GM21360 (cell line): ENCODE measurements around the gene ELMO1.

Source experiments
- ATAC-seq: cut with Tn5 transposase; IDR thresholded peaks from one replicate; pipeline ENCODE4 v1.9.1; 2021; ENCODE audit warnings: mild to moderate bottlenecking, moderate library complexity; ENCODE audit not compliant: unreplicated experiment

ELMO1 gene

GRCh38 chr7:36964297-36964696, 484.4 kb downstream of the ELMO1 start:
- ATAC-seq, result no peak

GRCh38 chr7:36962367-36962766, 486.3 kb downstream of the ELMO1 start:
- ATAC-seq, result no peak

- ATAC-seq, result no peak
These were observed 487.0 kb downstream of the ELMO1 start for GRCh38 chr7:36961693-36962092.

GRCh38 chr7:36961097-36961496, 487.6 kb downstream of the ELMO1 start:
- no peak for ATAC-seq

GRCh38 chr7:36960105-36960504, 488.6 kb downstream of the ELMO1 start:
- no peak for ATAC-seq

GRCh38 chr7:36958111-36958733, 490.4 kb downstream of the ELMO1 start:
- ATAC-seq, result no peak

GRCh38 chr7:36957620-36958019, 491.0 kb downstream of the ELMO1 start:
- ATAC-seq, result no peak

- ATAC-seq, result no peak
These were observed 491.9 kb downstream of the ELMO1 start for GRCh38 chr7:36956814-36957213.

GRCh38 chr7:36955456-36956129, 493.1 kb downstream of the ELMO1 start:
- ATAC-seq, result no peak

- ATAC-seq, result peak; percentile 87
These were observed 497.4 kb downstream of the ELMO1 start for GRCh38 chr7:36951257-36951697.

GRCh38 chr7:36949711-36950600, 498.7 kb downstream of the ELMO1 start:
- no peak for ATAC-seq

GRCh38 chr7:36946401-36946739, 502.3 kb downstream of the ELMO1 start:
- ATAC-seq, result no peak

- ATAC-seq, result no peak
These were observed 502.9 kb downstream of the ELMO1 start for GRCh38 chr7:36945612-36946400.

GRCh38 chr7:36944838-36945237, 503.8 kb downstream of the ELMO1 start:
- ATAC-seq, result no peak

- peak; percentile 57 for ATAC-seq
These were observed 504.9 kb downstream of the ELMO1 start for GRCh38 chr7:36943591-36944435.

- no peak for ATAC-seq
These were observed 505.7 kb downstream of the ELMO1 start for GRCh38 chr7:36942955-36943354.

GRCh38 chr7:36942541-36942940, 506.1 kb downstream of the ELMO1 start:
- no peak for ATAC-seq

GRCh38 chr7:36942025-36942424, 506.6 kb downstream of the ELMO1 start:
- ATAC-seq, result no peak

- ATAC-seq, result no peak
These were observed 507.3 kb downstream of the ELMO1 start for GRCh38 chr7:36941359-36941758.

GRCh38 chr7:36939816-36940215, 508.8 kb downstream of the ELMO1 start:
- no peak for ATAC-seq
